Heart right ventricle (tissue), 16 donors: Measurements from ENCODE around the gene ZMYM2. TPM values are rescaled to one million over a fixed set of nuclear protein-coding genes. Genes with fewer than 3 reads are reported as not detected.

Source experiments
- ATAC-seq, 8 donors: fragments of 200-7000 bp; cut with Tn5 transposase; one replicate each; pipeline ENCODE4 v1.9.1; 2020; ENCODE audit warnings: mild to moderate bottlenecking in 8 of 8, moderate library complexity in 8 of 8, moderate number of reproducible peaks in 1 of 8
- DNase-seq, 2 donors: peaks; one replicate each; pipeline ENCODE4 v3.0.0-alpha.2; 2020
- H3K27ac ChIP-seq, 10 donors: fragments of 200-600 bp; sonication (generic) in 2 of 10; one replicate each; pipeline versions ENCODE4 v1.5.0 to v1.8.0; 2020 to 2022; ENCODE audit warnings: mild to moderate bottlenecking in 3 of 10
- H3K27me3 ChIP-seq, 7 donors: fragments of 200-600 bp; one replicate each; pipeline ENCODE4 v1.8.0; 2021 to 2022; ENCODE audit warnings: mild to moderate bottlenecking in 2 of 7
- H3K36me3 ChIP-seq, 9 donors: fragments of 200-600 bp; sonication (generic) in 1 of 9; one replicate each; pipeline versions ENCODE4 v1.5.0 to v1.8.0; 2020 to 2022; ENCODE audit warnings: mild to moderate bottlenecking in 2 of 9
- H3K4me1 ChIP-seq, 9 donors: fragments of 200-600 bp; sonication (generic) in 1 of 9; one replicate each; pipeline versions ENCODE4 v1.5.0 to v1.8.0; 2020 to 2022; ENCODE audit warnings: mild to moderate bottlenecking in 4 of 9
- H3K4me3 ChIP-seq, 10 donors: fragments of 200-600 bp; sonication (generic) in 2 of 10; one replicate each; pipeline versions ENCODE4 v1.5.0 to v1.8.0; 2020 to 2022; ENCODE audit warnings: mild to moderate bottlenecking in 7 of 10, moderate library complexity in 2 of 10
- H3K9me3 ChIP-seq, 11 donors: fragments of 200-600 bp in 10 of 11; sonication (generic) in 2 of 11; one replicate each; pipeline versions ENCODE4 v1.5.0 to v1.8.0; 2013 to 2022; ENCODE audit warnings: mild to moderate bottlenecking in 2 of 11, control low read depth in 1 of 11, moderate library complexity in 1 of 11
- WGBS, 2 donors: extraction: QIAGEN DNeasy Blood & Tissue Kit; methylation state at CpG; one replicate each; pipeline ENCODE4 v1.1.7; 2013; ENCODE audit warnings: inconsistent platforms in 1 of 2; 5-methylcytosine and 5-hydroxymethylcytosine counted together
- intact Hi-C, 10 donors: fragments of 100-400 bp; cut with DNase I; formaldehyde crosslinking; loops; one replicate each; pipeline versions ENCODE4 v1.11.1 to v1.14.2; 2022
- polyA plus RNA-seq, 2 donors: library from polyadenylated mRNA; stranded (reverse); fragments of 200-250 nt; gene quantifications; one replicate each; pipeline ENCODE4 v1.2.3, GENCODE V29; 2013
- total RNA-seq, 10 donors: library from RNA; stranded (reverse); fragmentation: NEBNext Ultra II Directional in 3 of 10; extraction: Animal tissue kit (Norgen Biotek cat#: 25700) in 3 of 10; gene quantifications; one replicate each; pipeline versions ENCODE4 v1.2.1 to v1.2.4, GENCODE V29; 2021 to 2023
- TF ChIP-seq, protein P1 (sequence below), 9 donors: fragments of 200-600 bp; sonication (generic) in 2 of 9; IDR thresholded peaks; one replicate each; pipeline versions ENCODE4 v1.5.0 to v1.8.0; 2021 to 2022; ENCODE audit warnings: antibody characterized with exemption in 9 of 9, mild to moderate bottlenecking in 5 of 9, moderate library complexity in 1 of 9
- donor health status: Arrhythmogenic right ventricular cardiomyopathy.
- donor health status: ischemic (EF 13 %, LVEDD 7.1; RV severe dilation, severe dysfunction).
- donor health status: healthy with polysubstance abuse.
- donor health status: DM: no; HTN: yes; CAD: no.
- donor health status: DM: no; HTN: no; CAD: no.
- donor health status: ischemic (EF 25% LVEDD 6.9; RV normal size, moderate dysfunction).
- donor health status: ischemic (EF 25% LVEDD 5.7; RV mildly dilated, moderate dysfunction).
- donor health status: healthy.
- donor health status: DM: yes; HTN: yes; CAD: no.
- donor health status: Ischemic cardiomyopathy.
- donor health status: ischemic (EF 35%, LVEDD 5.7; RV mildly dilated, moderate dysfunction).
- donor health status: nonischemic (EF 11% LVEDD 7.7; RV severe dilation, severe dysfunction).
- donor health status: DM: yes; HTN: yes; CAD: no.
- donor health status: PGD.
- donor health status: ischemic (EF 29% LVEDD 5.4; RV normal size, mild dysfunction).
- donor health status: nonischemic (EF 23%, LVEDD 6.1; RV moderate dilation, normal function).

Gene ZMYM2
- total and polyA plus RNA-seq, 12 donors = 9.2 to 68.5 (median 49.9) TPM

DNA sequence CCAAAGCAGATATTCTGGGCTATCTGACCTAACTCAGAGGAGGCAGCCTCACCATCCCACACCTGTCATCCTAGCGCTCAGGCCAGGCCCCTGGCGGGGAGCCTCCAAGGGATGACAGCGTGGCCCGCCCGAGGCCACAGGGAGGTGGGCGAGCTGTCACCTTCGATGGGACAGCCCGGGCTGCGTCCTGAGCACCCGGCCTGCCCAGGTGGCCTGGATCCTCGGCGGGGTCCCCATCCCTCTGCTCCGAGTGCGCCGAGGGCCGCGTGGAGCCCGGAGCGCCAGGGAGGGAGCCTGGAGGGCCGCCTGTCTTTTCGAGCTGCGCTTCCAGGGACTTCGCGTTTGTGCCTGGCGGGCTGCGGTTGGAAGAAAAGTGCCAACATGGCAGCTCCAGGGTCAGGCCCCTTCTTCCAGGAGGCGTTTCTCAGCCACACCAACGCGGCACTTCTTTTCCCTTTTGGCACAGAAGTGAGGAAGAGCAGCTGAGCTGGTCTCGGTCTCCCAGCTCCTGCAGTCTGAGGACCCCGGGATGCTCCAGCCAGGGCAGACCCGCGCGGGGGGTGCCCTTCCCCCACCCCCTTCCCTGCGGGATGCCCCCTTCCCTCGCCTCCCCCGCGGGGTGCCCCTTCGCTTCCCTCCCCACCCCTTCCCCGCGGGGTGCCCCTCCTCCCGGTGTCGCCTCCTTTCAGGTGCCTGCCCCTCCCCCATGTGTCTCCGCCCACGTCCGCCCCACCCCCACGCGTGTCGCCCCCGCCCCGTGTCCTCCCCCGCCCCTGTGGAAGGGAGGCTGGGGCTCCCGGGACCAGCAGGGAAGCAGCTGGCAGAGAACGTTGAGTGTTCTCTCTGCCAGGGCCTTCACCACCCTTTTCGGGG lies 160.0 kb downstream of the ZMYM2 start:
- TF ChIP-seq, protein P1, sequence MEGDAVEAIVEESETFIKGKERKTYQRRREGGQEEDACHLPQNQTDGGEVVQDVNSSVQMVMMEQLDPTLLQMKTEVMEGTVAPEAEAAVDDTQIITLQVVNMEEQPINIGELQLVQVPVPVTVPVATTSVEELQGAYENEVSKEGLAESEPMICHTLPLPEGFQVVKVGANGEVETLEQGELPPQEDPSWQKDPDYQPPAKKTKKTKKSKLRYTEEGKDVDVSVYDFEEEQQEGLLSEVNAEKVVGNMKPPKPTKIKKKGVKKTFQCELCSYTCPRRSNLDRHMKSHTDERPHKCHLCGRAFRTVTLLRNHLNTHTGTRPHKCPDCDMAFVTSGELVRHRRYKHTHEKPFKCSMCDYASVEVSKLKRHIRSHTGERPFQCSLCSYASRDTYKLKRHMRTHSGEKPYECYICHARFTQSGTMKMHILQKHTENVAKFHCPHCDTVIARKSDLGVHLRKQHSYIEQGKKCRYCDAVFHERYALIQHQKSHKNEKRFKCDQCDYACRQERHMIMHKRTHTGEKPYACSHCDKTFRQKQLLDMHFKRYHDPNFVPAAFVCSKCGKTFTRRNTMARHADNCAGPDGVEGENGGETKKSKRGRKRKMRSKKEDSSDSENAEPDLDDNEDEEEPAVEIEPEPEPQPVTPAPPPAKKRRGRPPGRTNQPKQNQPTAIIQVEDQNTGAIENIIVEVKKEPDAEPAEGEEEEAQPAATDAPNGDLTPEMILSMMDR (IDR thresholded peaks at IDR 0.05) = peak in 3 of 9 donors; percentile 6 to 38 (median 7)
- Histone ChIP-seq H3K27me3 (peaks cover 0 to 4% (median 0%) of the 10 kb centered on the region in 7 donors), H3K9me3 (no peaks in the 10 kb centered on the region), H3K4me1 (peaks cover 0 to 23% (median 5%) of the 10 kb centered on the region in 9 donors), H3K27ac (peak overlapping the region; percentile 70 to 94 (median 90)), H3K36me3 (no peaks in the 10 kb centered on the region), H3K4me3 (peak overlapping the region; percentile 41 to 81 (median 71))
- ATAC-seq = peak; percentile 70 to 91 (median 83)
- intact Hi-C loops = no loop called here
- 2 to 4% methylated on average over 43 to 54 of the region's 55 CpGs for WGBS, 2 donors
- DNase-seq = peak; percentile 62 to 73

DNA sequence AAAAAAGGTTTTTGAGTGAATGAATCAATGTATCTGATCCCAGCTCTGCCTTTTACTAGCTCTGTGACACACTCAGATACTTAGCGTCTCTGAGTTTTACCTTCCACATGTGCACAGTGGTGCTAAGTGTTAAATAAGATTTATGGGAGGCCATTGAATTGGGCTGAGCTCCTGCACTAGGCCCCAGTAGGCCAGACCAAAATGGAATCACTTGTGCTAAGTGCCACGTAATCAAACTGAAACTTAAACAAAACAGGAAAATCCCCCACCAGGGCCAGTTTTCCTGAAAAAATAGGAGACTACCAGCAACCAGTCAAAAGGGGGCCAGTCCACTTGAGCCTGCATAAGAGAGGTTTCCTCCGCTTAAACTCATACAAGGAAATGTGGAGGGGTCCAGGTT lies 161.4 kb downstream of the ZMYM2 start:
- 82 to 91% methylated on average over 3 of the region's 3 CpGs for WGBS, 2 donors

DNA sequence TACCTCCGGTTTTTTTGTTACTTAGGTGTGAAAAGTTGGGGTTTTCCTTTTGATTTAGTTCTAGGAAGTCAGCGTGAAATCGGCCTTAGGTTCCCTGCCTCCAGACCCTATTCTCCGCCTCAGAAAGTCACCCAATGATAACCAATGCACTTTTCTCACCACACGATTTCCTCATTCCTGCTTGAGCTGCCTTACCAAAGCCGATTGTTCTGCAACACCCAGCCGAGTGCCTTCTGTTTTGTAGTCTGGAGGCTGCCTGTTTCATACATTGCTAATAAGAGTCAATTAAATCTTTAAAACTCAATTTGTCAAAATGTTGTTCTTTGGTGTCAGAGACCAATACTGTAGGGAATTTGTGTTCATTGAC lies 162.6 kb downstream of the ZMYM2 start:
- no peak for ATAC-seq
- Histone ChIP-seq H3K4me3 (peak overlapping the region in 6 of 10 donors; percentile 5 to 67 (median 41)), H3K27me3 (peaks cover 0 to 7% (median 0%) of the 10 kb centered on the region in 7 donors), H3K9me3 (no peaks in the 10 kb centered on the region), H3K4me1 (peaks cover 4 to 40% (median 19%) of the 10 kb centered on the region in 9 donors), H3K36me3 (no peaks in the 10 kb centered on the region), H3K27ac (peak overlapping the region in 5 of 10 donors; percentile 16 to 93 (median 86))
- no peak for DNase-seq
- intact Hi-C loops = no loop called here
- TF ChIP-seq, protein P1 (IDR thresholded peaks at IDR 0.05) = no peak
- WGBS, 2 donors = 53 to 58% methylated on average over 7 of the region's 7 CpGs

More for the DNA sequence above, 161.4 kb downstream of the ZMYM2 start:
- Histone ChIP-seq H3K9me3 (no peaks in the 10 kb centered on the region), H3K27me3 (peaks cover 0 to 7% (median 0%) of the 10 kb centered on the region in 7 donors), H3K4me3 (peak overlapping the region in 7 of 10 donors; percentile 5 to 73 (median 37)), H3K36me3 (no peaks in the 10 kb centered on the region), H3K4me1 (peaks cover 0 to 28% (median 8%) of the 10 kb centered on the region in 9 donors), H3K27ac (peak overlapping the region in 8 of 10 donors; percentile 32 to 94 (median 90))
- DNase-seq (no peak), ATAC-seq (no peak)
- TF ChIP-seq, protein P1 (IDR thresholded peaks at IDR 0.05) = no peak
- intact Hi-C loops = no loop called here

DNA sequence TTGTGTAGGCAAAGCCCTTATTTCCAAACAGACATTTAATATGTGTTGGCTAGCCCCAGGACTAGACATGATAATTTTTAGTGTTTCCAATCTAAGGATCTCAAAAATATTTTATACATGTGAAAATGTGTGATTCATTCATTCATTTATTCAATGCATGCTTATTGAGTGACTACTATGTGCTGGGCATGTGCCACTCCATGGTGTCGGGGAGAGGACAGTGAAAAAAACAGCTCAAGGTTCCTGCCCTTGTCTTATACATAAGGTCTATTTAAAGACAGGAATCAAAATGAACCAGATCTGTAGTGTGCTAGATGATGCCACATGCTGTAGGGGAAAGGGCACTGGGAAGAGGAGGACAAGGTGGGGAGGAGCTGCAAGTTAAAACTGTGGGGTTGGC lies 165.8 kb downstream of the ZMYM2 start:
- Histone ChIP-seq H3K9me3 (no peaks in the 10 kb centered on the region), H3K27ac (peak overlapping the region in 3 of 10 donors; percentile 4 to 96 (median 96)), H3K27me3 (peaks cover 0 to 33% (median 13%) of the 10 kb centered on the region in 7 donors), H3K4me3 (no peak overlapping the region), H3K4me1 (peaks cover 5 to 52% (median 37%) of the 10 kb centered on the region in 9 donors), H3K36me3 (no peaks in the 10 kb centered on the region)
- WGBS, 2 donors = 37 to 51% methylated on average over 1 of the region's 1 CpG
- TF ChIP-seq, protein P1 (IDR thresholded peaks at IDR 0.05) = no peak
- ATAC-seq = no peak
- intact Hi-C loops = no loop called here
- DNase-seq = no peak
